Neural cell (in vitro differentiated cells): Measurements from ENCODE around the gene EXTL1. TPM values are rescaled to one million over a fixed set of nuclear protein-coding genes. Genes with fewer than 3 reads are reported as not detected.

Experiments
- H2AFZ ChIP-seq: fragments of 200-600, 300-800 bp; sonication (generic), shearing (Covaris generic); 2 replicates; pipeline ENCODE4 v1.6.0; 2014; ENCODE audit warnings: low read depth, mild to moderate bottlenecking, antibody characterized with exemption, low read length, moderate library complexity
- H3F3A ChIP-seq: fragments of 200-600 bp; shearing (Covaris generic); 2 replicates; pipeline ENCODE4 v1.6.1; 2016; ENCODE audit warnings: mild to moderate bottlenecking, moderate library complexity, mixed read lengths, antibody characterized with exemption, low read length; ENCODE audit not compliant: insufficient read depth, poor library complexity, severe bottlenecking
- H3K27ac ChIP-seq: fragments of 200-600, 300-800 bp; sonication (generic), shearing (Covaris generic); 2 replicates; pipeline ENCODE4 v1.5.1; 2014; ENCODE audit warnings: mild to moderate bottlenecking, low read length, moderate library complexity
- H3K27me3 ChIP-seq: fragments of 300-800, 200-600 bp; sonication (generic), shearing (Covaris generic); 2 replicates; pipeline ENCODE4 v1.6.0; 2014; ENCODE audit warnings: mild to moderate bottlenecking, low read depth, low read length, moderate library complexity; ENCODE audit not compliant: insufficient read depth
- H3K36me3 ChIP-seq: fragments of 300-800, 200-600 bp; sonication (generic), shearing (Covaris generic); 2 replicates; pipeline ENCODE4 v1.5.1; 2014; ENCODE audit warnings: mild to moderate bottlenecking, antibody characterized with exemption, low read length, moderate library complexity; ENCODE audit not compliant: insufficient read depth
- H3K4me2 ChIP-seq: fragments of 300-800, 200-600 bp; sonication (generic), shearing (Covaris generic); 2 replicates; pipeline ENCODE4 v1.6.0; 2014; ENCODE audit warnings: mild to moderate bottlenecking, low read length
- H3K4me3 ChIP-seq: fragments of 300-800, 200-600 bp; sonication (generic), shearing (Covaris generic); 2 replicates; pipeline ENCODE4 v1.5.1; 2014; ENCODE audit warnings: mild to moderate bottlenecking, low read length, moderate library complexity
- H3K79me2 ChIP-seq: fragments of 200-600 bp; shearing (Covaris generic); replicated peaks from 2 replicates; pipeline ENCODE4 v1.6.0; 2014; ENCODE audit warnings: mild to moderate bottlenecking, low read length, moderate library complexity; ENCODE audit not compliant: insufficient read depth
- H3K9ac ChIP-seq: fragments of 300-800, 200-600 bp; sonication (generic), shearing (Covaris generic); 2 replicates; pipeline ENCODE4 v1.6.1; 2016; ENCODE audit warnings: mild to moderate bottlenecking, low read length, mixed read lengths
- H3K9me2 ChIP-seq: fragments of 200-600 bp; shearing (Covaris generic); 2 replicates; pipeline ENCODE4 v1.6.1; 2016; ENCODE audit warnings: mild to moderate bottlenecking, low read length, mixed read lengths; ENCODE audit not compliant: insufficient read depth
- H3K9me3 ChIP-seq: fragments of 200-600, 300-800 bp; sonication (generic), shearing (Covaris generic); 2 replicates; pipeline ENCODE4 v1.6.1; 2016; ENCODE audit warnings: mild to moderate bottlenecking, mixed run types, low read length, moderate library complexity, mixed read lengths
- H4K20me1 ChIP-seq: fragments of 200-600 bp; shearing (Covaris generic); 2 replicates; pipeline ENCODE4 v1.6.1; 2016; ENCODE audit warnings: mild to moderate bottlenecking, mixed run types; ENCODE audit not compliant: insufficient read depth
- CTCF ChIP-seq: fragments of 450-650 bp; IDR thresholded peaks from 2 replicates; pipeline ENCODE4 v1.5.1; 2014; ENCODE audit warnings: antibody characterized with exemption, mild to moderate bottlenecking, moderate library complexity; ENCODE audit not compliant: poor library complexity, severe bottlenecking
- EP300 ChIP-seq: fragments of 450-650 bp; conservative IDR thresholded peaks from 2 replicates; pipeline ENCODE4 v1.6.1; 2014; ENCODE audit warnings: antibody characterized with exemption, mild to moderate bottlenecking, moderate library complexity; ENCODE audit not compliant: poor library complexity, severe bottlenecking
- EZH2 ChIP-seq: fragments of 200-600, 300-800 bp; shearing (Covaris generic), sonication (generic); IDR thresholded peaks from 2 replicates; pipeline ENCODE4 v1.6.1; 2014; ENCODE audit warnings: antibody characterized with exemption, low read length, borderline replicate concordance, mild to moderate bottlenecking; ENCODE audit not compliant: insufficient read depth, poor library complexity, severe bottlenecking
- MXI1 ChIP-seq: fragments of 450-650 bp; conservative IDR thresholded peaks from 2 replicates; pipeline ENCODE4 v1.6.1; 2014; ENCODE audit warnings: antibody characterized with exemption, mild to moderate bottlenecking; ENCODE audit not compliant: poor library complexity, severe bottlenecking
- POLR2AphosphoS5 ChIP-seq: IDR thresholded peaks from 2 replicates; pipeline ENCODE4 v1.6.1; 2012
- RAD21 ChIP-seq: fragments of 450-650 bp; conservative IDR thresholded peaks from 2 replicates; pipeline ENCODE4 v1.6.1; 2014; ENCODE audit warnings: antibody characterized with exemption, mild to moderate bottlenecking, moderate library complexity
- REST ChIP-seq: IDR thresholded peaks from 2 replicates; pipeline ENCODE4 v1.6.1; 2012; ENCODE audit warnings: borderline replicate concordance
- SMC3 ChIP-seq: fragments of 450-650 bp; conservative IDR thresholded peaks from 2 replicates; pipeline ENCODE4 v1.6.1; 2014; ENCODE audit warnings: antibody characterized with exemption, mild to moderate bottlenecking, moderate library complexity; ENCODE audit not compliant: poor library complexity
- TAF1 ChIP-seq: IDR thresholded peaks from 2 replicates; pipeline ENCODE4 v1.6.1; 2012; ENCODE audit warnings: low read depth
- polyA plus RNA-seq: library from polyadenylated mRNA; depleted of rRNA; stranded (reverse); fragments of >200 nt; gene quantifications from 2 replicates; pipeline ENCODE4 v1.2.3, GENCODE V29; 2014

EXTL1 gene
- polyA plus RNA-seq, 1 donor from 2014 or later, result 2.7 TPM

- Histone ChIP-seq H3K4me2 (no peak overlapping the region), H3K9ac (no peak overlapping the region), H3K27me3 (no peaks in the 10 kb centered on the region), H3K36me3 (no peaks in the 10 kb centered on the region), H3K4me3 (no peak overlapping the region), H3K9me2 (no peaks in the 10 kb centered on the region), H4K20me1 (no peaks in the 10 kb centered on the region), H3K27ac (no peak overlapping the region), H3F3A (no peaks in the 10 kb centered on the region), H2AFZ (no peak overlapping the region), H3K9me3 (no peaks in the 10 kb centered on the region), H3K79me2 (no peaks in the 10 kb centered on the region)
- TF ChIP-seq EZH2 (no peak), POLR2AphosphoS5 (no peak), EP300 (no peak), SMC3 (no peak), CTCF (no peak), RAD21 (no peak), REST (no peak), MXI1 (no peak), TAF1 (no peak)
These were observed 1.2 kb upstream of the EXTL1 start for GRCh38 chr1:26020330-26020768.

GRCh38 chr1:26020941-26021646 is 481 bp upstream of the EXTL1 start:
- Histone ChIP-seq H3K4me2 (no peak overlapping the region), H3K4me3 (peak overlapping the region; percentile 70), H3K9me2 (no peaks in the 10 kb centered on the region), H2AFZ (no peak overlapping the region), H4K20me1 (no peaks in the 10 kb centered on the region), H3K27me3 (no peaks in the 10 kb centered on the region), H3K9me3 (no peaks in the 10 kb centered on the region), H3K27ac (no peak overlapping the region), H3K79me2 (no peaks in the 10 kb centered on the region), H3K9ac (no peak overlapping the region), H3F3A (no peaks in the 10 kb centered on the region), H3K36me3 (no peaks in the 10 kb centered on the region)
- TF ChIP-seq EZH2 (no peak), EP300 (no peak), TAF1 (no peak), MXI1 (no peak), POLR2AphosphoS5 (no peak), SMC3 (no peak), REST (no peak), CTCF (no peak), RAD21 (no peak)
